Heart right ventricle (tissue), 16 donors: ENCODE data around the gene UPF3A. TPM values are rescaled to one million over a fixed set of nuclear protein-coding genes. Genes with fewer than 3 reads are reported as not detected.

Source experiments
- ATAC-seq, 8 donors: fragments of 200-7000 bp; cut with Tn5 transposase; one replicate each; pipeline ENCODE4 v1.9.1; 2020; ENCODE audit warnings: mild to moderate bottlenecking in 8 of 8, moderate library complexity in 8 of 8, moderate number of reproducible peaks in 1 of 8
- DNase-seq, 2 donors: peaks; one replicate each; pipeline ENCODE4 v3.0.0-alpha.2; 2020
- H3K27ac ChIP-seq, 10 donors: fragments of 200-600 bp; sonication (generic) in 2 of 10; one replicate each; pipeline versions ENCODE4 v1.5.0 to v1.8.0; 2020 to 2022; ENCODE audit warnings: mild to moderate bottlenecking in 3 of 10
- H3K27me3 ChIP-seq, 7 donors: fragments of 200-600 bp; one replicate each; pipeline ENCODE4 v1.8.0; 2021 to 2022; ENCODE audit warnings: mild to moderate bottlenecking in 2 of 7
- H3K36me3 ChIP-seq, 9 donors: fragments of 200-600 bp; sonication (generic) in 1 of 9; one replicate each; pipeline versions ENCODE4 v1.5.0 to v1.8.0; 2020 to 2022; ENCODE audit warnings: mild to moderate bottlenecking in 2 of 9
- H3K4me1 ChIP-seq, 9 donors: fragments of 200-600 bp; sonication (generic) in 1 of 9; one replicate each; pipeline versions ENCODE4 v1.5.0 to v1.8.0; 2020 to 2022; ENCODE audit warnings: mild to moderate bottlenecking in 4 of 9
- H3K4me3 ChIP-seq, 10 donors: fragments of 200-600 bp; sonication (generic) in 2 of 10; one replicate each; pipeline versions ENCODE4 v1.5.0 to v1.8.0; 2020 to 2022; ENCODE audit warnings: mild to moderate bottlenecking in 7 of 10, moderate library complexity in 2 of 10
- H3K9me3 ChIP-seq, 11 donors: fragments of 200-600 bp in 10 of 11; sonication (generic) in 2 of 11; one replicate each; pipeline versions ENCODE4 v1.5.0 to v1.8.0; 2013 to 2022; ENCODE audit warnings: mild to moderate bottlenecking in 2 of 11, control low read depth in 1 of 11, moderate library complexity in 1 of 11
- CTCF ChIP-seq, 9 donors: fragments of 200-600 bp; sonication (generic) in 2 of 9; IDR thresholded peaks; one replicate each; pipeline versions ENCODE4 v1.5.0 to v1.8.0; 2021 to 2022; ENCODE audit warnings: antibody characterized with exemption in 9 of 9, mild to moderate bottlenecking in 5 of 9, moderate library complexity in 1 of 9
- WGBS, 2 donors: extraction: QIAGEN DNeasy Blood & Tissue Kit; methylation state at CpG; one replicate each; pipeline ENCODE4 v1.1.7; 2013; ENCODE audit warnings: inconsistent platforms in 1 of 2; 5-methylcytosine and 5-hydroxymethylcytosine counted together
- intact Hi-C, 10 donors: fragments of 100-400 bp; cut with DNase I; formaldehyde crosslinking; loops; one replicate each; pipeline versions ENCODE4 v1.11.1 to v1.14.2; 2022
- polyA plus RNA-seq, 2 donors: library from polyadenylated mRNA; stranded (reverse); fragments of 200-250 nt; gene quantifications; one replicate each; pipeline ENCODE4 v1.2.3, GENCODE V29; 2013
- total RNA-seq, 10 donors: library from RNA; stranded (reverse); fragmentation: NEBNext Ultra II Directional in 3 of 10; extraction: Animal tissue kit (Norgen Biotek cat#: 25700) in 3 of 10; gene quantifications; one replicate each; pipeline versions ENCODE4 v1.2.1 to v1.2.4, GENCODE V29; 2021 to 2023
- donor health status: Arrhythmogenic right ventricular cardiomyopathy.
- donor health status: ischemic (EF 13 %, LVEDD 7.1; RV severe dilation, severe dysfunction).
- donor health status: healthy with polysubstance abuse.
- donor health status: DM: no; HTN: yes; CAD: no.
- donor health status: DM: no; HTN: no; CAD: no.
- donor health status: ischemic (EF 25% LVEDD 6.9; RV normal size, moderate dysfunction).
- donor health status: ischemic (EF 25% LVEDD 5.7; RV mildly dilated, moderate dysfunction).
- donor health status: healthy.
- donor health status: DM: yes; HTN: yes; CAD: no.
- donor health status: Ischemic cardiomyopathy.
- donor health status: ischemic (EF 35%, LVEDD 5.7; RV mildly dilated, moderate dysfunction).
- donor health status: nonischemic (EF 11% LVEDD 7.7; RV severe dilation, severe dysfunction).
- donor health status: DM: yes; HTN: yes; CAD: no.
- donor health status: PGD.
- donor health status: ischemic (EF 29% LVEDD 5.4; RV normal size, mild dysfunction).
- donor health status: nonischemic (EF 23%, LVEDD 6.1; RV moderate dilation, normal function).

The UPF3A gene
- total and polyA plus RNA-seq, 12 donors: 16.6 to 105 (median 20.4) TPM

- H3K4me3 ChIP-seq: no peak overlapping the region
- peak overlapping the region in 3 of 10 donors; percentile 10 to 39 (median 27) for H3K27ac ChIP-seq
- no peak for TF ChIP-seq CTCF (IDR thresholded peaks at IDR 0.05)
- no peak for DNase-seq
- ATAC-seq: peak; percentile 8 to 73 (median 40)
- H3K9me3 ChIP-seq: no peaks in the 10 kb centered on the region
- H3K4me1 ChIP-seq: peaks cover 0 to 52% (median 43%) of the 10 kb centered on the region in 9 donors
- no peaks in the 10 kb centered on the region for H3K27me3 ChIP-seq
- intact Hi-C loops: no loop called here
- peaks cover 0 to 44% (median 35%) of the 10 kb centered on the region in 9 donors for H3K36me3 ChIP-seq
Measured at GRCh38 chr13:114320065-114320464, 38.7 kb downstream of the UPF3A start.

- TF ChIP-seq CTCF (IDR thresholded peaks at IDR 0.05): no peak
- Histone ChIP-seq H3K9me3 (no peaks in the 10 kb centered on the region), H3K4me3 (no peak overlapping the region), H3K36me3 (peaks cover 0 to 55% (median 36%) of the 10 kb centered on the region in 9 donors), H3K4me1 (peaks cover 0 to 50% (median 31%) of the 10 kb centered on the region in 9 donors), H3K27me3 (no peaks in the 10 kb centered on the region), H3K27ac (no peak overlapping the region)
- WGBS, 2 donors: 90 to 92% methylated on average over 3 of the region's 3 CpGs
- intact Hi-C loops: no loop called here
- DNase-seq: no peak
- ATAC-seq: no peak
Measured at GRCh38 chr13:114321256-114321655, 39.9 kb downstream of the UPF3A start.

GRCh38 chr13:114323349-114323748 lies 41.9 kb downstream of the UPF3A start:
- DNase-seq (no peak), ATAC-seq (no peak)
- Histone ChIP-seq H3K9me3 (no peaks in the 10 kb centered on the region), H3K4me3 (no peak overlapping the region), H3K27ac (no peak overlapping the region), H3K4me1 (peaks cover 0 to 39% (median 21%) of the 10 kb centered on the region in 9 donors), H3K27me3 (no peaks in the 10 kb centered on the region), H3K36me3 (peaks cover 0 to 71% (median 36%) of the 10 kb centered on the region in 9 donors)
- WGBS, 2 donors: 92 to 95% methylated on average over 2 of the region's 2 CpGs
- no peak for TF ChIP-seq CTCF (IDR thresholded peaks at IDR 0.05)
- intact Hi-C loops: no loop called here

- Histone ChIP-seq H3K27ac (no peak overlapping the region), H3K27me3 (no peaks in the 10 kb centered on the region), H3K4me1 (peaks cover 0 to 29% (median 11%) of the 10 kb centered on the region in 9 donors), H3K36me3 (peaks cover 0 to 77% (median 36%) of the 10 kb centered on the region in 9 donors), H3K9me3 (no peaks in the 10 kb centered on the region), H3K4me3 (no peak overlapping the region)
- WGBS, 2 donors: 98 to 99% methylated on average over 4 of the region's 4 CpGs
- TF ChIP-seq CTCF (IDR thresholded peaks at IDR 0.05): no peak
- ATAC-seq (no peak), DNase-seq (no peak)
- intact Hi-C loops: no loop called here
Measured at GRCh38 chr13:114324334-114324733, 42.9 kb downstream of the UPF3A start.
